HL-60 (cell line): ENCODE data around the gene SHH.

Source experiments
- DNase-seq, 2 experiments: peaks; one replicate each; pipeline ENCODE4 v3.0.0-alpha.2; 2010 to 2020; ENCODE audit warnings: low read depth in 1 of 2, low spot score in 1 of 2
- H3K27ac ChIP-seq: fragments of 250-450 bp; sonication (Bioruptor Pico); replicated peaks from 2 replicates; pipeline ENCODE4 v1.5.1; 2020; ENCODE audit warnings: mild to moderate bottlenecking, moderate library complexity
- H3K27me3 ChIP-seq: fragments of 250-450 bp; sonication (Bioruptor Pico); 2 replicates; pipeline ENCODE4 v1.5.1; 2021; ENCODE audit warnings: mild to moderate bottlenecking, moderate library complexity; ENCODE audit not compliant: insufficient read depth, poor library complexity, severe bottlenecking
- H3K4me3 ChIP-seq: replicated peaks from 2 replicates; pipeline ENCODE4 v1.5.1; 2011; ENCODE audit warnings: mild to moderate bottlenecking, control low read depth, low read length; ENCODE audit not compliant: insufficient read depth
- GABPA ChIP-seq: IDR thresholded peaks from 2 replicates; pipeline ENCODE4 v1.6.1; 2012; ENCODE audit warnings: low read depth
- POLR2AphosphoS5 ChIP-seq: IDR thresholded peaks from 2 replicates; pipeline ENCODE4 v1.6.1; 2012; ENCODE audit warnings: low read depth
- REST ChIP-seq: IDR thresholded peaks from 2 replicates; pipeline ENCODE4 v1.6.1; 2012; ENCODE audit warnings: low read depth; ENCODE audit not compliant: insufficient replicate concordance
- SPI1 ChIP-seq: IDR thresholded peaks from 2 replicates; pipeline ENCODE4 v1.6.1; 2012; ENCODE audit warnings: low read depth, mild to moderate bottlenecking, borderline replicate concordance
- TF ChIP-seq, protein P1 (sequence below): IDR thresholded peaks from one replicate; pipeline ENCODE4 v1.5.1; 2011; ENCODE audit warnings: low read length, control low read depth, inconsistent platforms; ENCODE audit not compliant: insufficient read depth

Gene SHH

DNA sequence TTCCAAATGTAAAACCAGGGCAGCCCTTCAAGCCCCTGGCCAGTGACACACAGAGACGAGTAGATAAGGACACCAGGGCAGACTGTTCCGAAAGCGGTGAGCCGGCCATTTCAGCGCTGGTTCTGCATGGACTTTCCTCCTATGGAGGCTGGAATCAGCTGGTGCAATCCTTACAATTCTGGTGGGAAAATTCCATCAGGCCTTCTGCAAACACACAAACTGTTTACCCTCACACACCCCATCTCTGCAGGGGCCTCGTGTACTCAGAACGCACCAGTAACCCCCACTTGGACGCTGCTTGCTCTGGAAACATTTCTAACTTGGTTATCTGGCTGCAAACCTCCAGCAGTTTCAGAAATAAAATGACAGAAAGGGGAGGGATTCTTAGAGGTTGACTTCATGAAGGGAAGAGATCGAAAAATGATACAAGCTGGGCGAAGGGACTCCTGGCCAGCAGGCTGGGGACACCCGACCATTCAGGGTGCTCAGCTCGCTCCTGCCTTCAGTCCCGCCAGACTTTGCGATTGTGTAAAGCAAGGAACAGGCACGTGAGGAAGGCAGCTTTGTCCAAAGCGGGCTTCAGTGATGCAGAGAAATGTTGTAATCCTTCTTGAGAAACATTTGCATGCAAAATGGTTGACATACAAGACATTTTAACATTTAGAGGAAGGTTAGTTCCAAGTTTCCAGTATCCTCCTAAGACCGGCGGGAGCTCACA lies 19.7 kb upstream of the SHH start:
- no peak overlapping the region for H3K27ac ChIP-seq
- TF ChIP-seq REST = no peak
- TF ChIP-seq, protein P1, sequence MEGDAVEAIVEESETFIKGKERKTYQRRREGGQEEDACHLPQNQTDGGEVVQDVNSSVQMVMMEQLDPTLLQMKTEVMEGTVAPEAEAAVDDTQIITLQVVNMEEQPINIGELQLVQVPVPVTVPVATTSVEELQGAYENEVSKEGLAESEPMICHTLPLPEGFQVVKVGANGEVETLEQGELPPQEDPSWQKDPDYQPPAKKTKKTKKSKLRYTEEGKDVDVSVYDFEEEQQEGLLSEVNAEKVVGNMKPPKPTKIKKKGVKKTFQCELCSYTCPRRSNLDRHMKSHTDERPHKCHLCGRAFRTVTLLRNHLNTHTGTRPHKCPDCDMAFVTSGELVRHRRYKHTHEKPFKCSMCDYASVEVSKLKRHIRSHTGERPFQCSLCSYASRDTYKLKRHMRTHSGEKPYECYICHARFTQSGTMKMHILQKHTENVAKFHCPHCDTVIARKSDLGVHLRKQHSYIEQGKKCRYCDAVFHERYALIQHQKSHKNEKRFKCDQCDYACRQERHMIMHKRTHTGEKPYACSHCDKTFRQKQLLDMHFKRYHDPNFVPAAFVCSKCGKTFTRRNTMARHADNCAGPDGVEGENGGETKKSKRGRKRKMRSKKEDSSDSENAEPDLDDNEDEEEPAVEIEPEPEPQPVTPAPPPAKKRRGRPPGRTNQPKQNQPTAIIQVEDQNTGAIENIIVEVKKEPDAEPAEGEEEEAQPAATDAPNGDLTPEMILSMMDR = no peak
- no peak for TF ChIP-seq GABPA
- no peak for TF ChIP-seq POLR2AphosphoS5
- TF ChIP-seq SPI1 = no peak
- no peaks in the 10 kb centered on the region for H3K27me3 ChIP-seq
- DNase-seq = peak in 1 of 2 experiments; percentile 41
- no peak overlapping the region for H3K4me3 ChIP-seq

DNA sequence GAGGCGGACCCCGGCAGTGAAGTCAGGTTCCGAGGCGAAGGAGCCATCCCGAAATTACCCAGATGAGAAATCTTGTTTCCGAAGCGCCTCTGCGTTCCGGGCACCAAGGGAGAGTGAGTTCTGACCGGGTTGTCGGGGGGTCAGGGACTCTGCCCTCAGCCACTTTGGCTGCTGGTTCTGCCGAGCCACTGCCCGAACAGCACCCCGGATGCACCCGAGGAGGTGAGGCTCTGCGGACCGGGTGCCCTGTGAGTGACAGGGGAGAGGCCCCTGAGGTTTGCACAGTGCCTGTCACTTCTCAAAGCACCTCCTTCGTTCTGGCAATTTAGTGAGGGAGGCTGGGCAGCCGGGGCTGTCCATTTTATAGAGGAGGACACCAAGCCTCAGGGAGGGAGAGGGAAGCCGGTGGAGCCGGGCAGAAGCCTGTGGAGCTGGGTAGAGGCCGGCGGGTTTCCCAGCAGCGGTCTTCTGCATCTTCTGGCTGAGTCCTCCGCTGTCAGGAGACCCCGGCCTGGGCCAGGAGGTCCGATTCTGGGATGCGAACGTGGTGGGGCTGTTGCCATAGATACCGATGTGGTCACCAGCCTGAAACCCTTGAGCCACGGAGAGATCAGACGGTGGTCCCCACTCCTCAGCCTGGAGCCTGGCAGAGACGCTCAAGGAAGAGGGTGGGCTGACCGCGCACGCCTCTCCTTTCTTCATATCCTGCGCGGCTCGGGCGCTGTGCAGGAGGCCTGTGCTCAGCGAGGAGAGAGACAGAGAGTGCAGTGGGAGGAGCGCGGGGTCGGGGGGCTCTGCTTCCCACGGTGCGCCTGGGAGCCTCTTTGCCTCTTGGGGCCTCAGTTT lies 18.9 kb upstream of the SHH start:
- Histone ChIP-seq H3K4me3 (no peak overlapping the region), H3K27me3 (no peaks in the 10 kb centered on the region), H3K27ac (no peak overlapping the region)
- no peak for TF ChIP-seq GABPA
- no peak for TF ChIP-seq REST
- no peak for TF ChIP-seq SPI1
- TF ChIP-seq, protein P1 = no peak
- TF ChIP-seq POLR2AphosphoS5 = no peak
- DNase-seq = no peak

GRCh38 chr7:155829796-155830470 lies 17.7 kb upstream of the SHH start:
- Histone ChIP-seq H3K27me3 (no peaks in the 10 kb centered on the region), H3K4me3 (no peak overlapping the region), H3K27ac (no peak overlapping the region)
- no peak for DNase-seq
- TF ChIP-seq REST (no peak), SPI1 (no peak), GABPA (no peak), POLR2AphosphoS5 (no peak)
- TF ChIP-seq, protein P1 = no peak
